Smooth muscle cell (in vitro differentiated cells): ENCODE results near the gene MOK. TPM values are rescaled to one million over a fixed set of nuclear protein-coding genes. Genes with fewer than 3 reads are reported as not detected.

Experiments
- DNase-seq: peaks from one replicate; lab custom pipeline; 2025; ENCODE audit not compliant: unreplicated experiment; lab: John Stamatoyannopoulos, UW
- H2AFZ ChIP-seq: fragments of 200-600 bp; sonication (generic); 2 replicates; pipeline ENCODE4 v1.6.0; 2016; ENCODE audit warnings: antibody characterized with exemption, low read depth, mild to moderate bottlenecking
- H3F3A ChIP-seq: fragments of 200-600 bp; sonication (generic); 2 replicates; pipeline ENCODE4 v1.6.0; 2017; ENCODE audit warnings: antibody characterized with exemption, low read depth
- H3K27ac ChIP-seq: fragments of 200-600 bp; sonication (generic); 2 replicates; pipeline ENCODE4 v1.5.1; 2016; ENCODE audit warnings: low read depth, mild to moderate bottlenecking
- H3K27me3 ChIP-seq: fragments of 200-600 bp; sonication (generic); 2 replicates; pipeline ENCODE4 v1.6.1; 2016; ENCODE audit warnings: low read depth, mild to moderate bottlenecking
- H3K36me3 ChIP-seq: fragments of 200-600 bp; sonication (generic); 2 replicates; pipeline ENCODE4 v1.5.1; 2016; ENCODE audit warnings: low read depth
- H3K4me1 ChIP-seq: fragments of 200-600 bp; sonication (generic); 2 replicates; pipeline ENCODE4 v1.5.1; 2016; ENCODE audit warnings: low read depth
- H3K4me2 ChIP-seq: fragments of 200-600 bp; sonication (generic); 2 replicates; pipeline ENCODE4 v1.6.0; 2016; ENCODE audit warnings: mild to moderate bottlenecking
- H3K4me3 ChIP-seq: fragments of 200-600 bp; sonication (generic); 2 replicates; pipeline ENCODE4 v1.5.1; 2016; ENCODE audit warnings: mild to moderate bottlenecking
- H3K79me2 ChIP-seq: fragments of 200-600 bp; sonication (generic); 2 replicates; pipeline ENCODE4 v1.6.0; 2016; ENCODE audit warnings: low read depth, mild to moderate bottlenecking
- H3K9ac ChIP-seq: fragments of 200-600 bp; sonication (generic); 2 replicates; pipeline ENCODE4 v1.6.0; 2016; ENCODE audit warnings: low read depth
- H3K9me3 ChIP-seq: fragments of 200-600 bp; sonication (generic); replicated peaks from 2 replicates; pipeline ENCODE4 v1.5.1; 2016; ENCODE audit warnings: low read depth
- H4K20me1 ChIP-seq: fragments of 200-600 bp; sonication (generic); 2 replicates; pipeline ENCODE4 v1.6.0; 2016; ENCODE audit warnings: low read depth
- WGBS: methylation state at CpG from one replicate; pipeline ENCODE4 v1.1.7; 2016; ENCODE audit warnings: low lambda C conversion rate; 5-methylcytosine and 5-hydroxymethylcytosine counted together
- polyA plus RNA-seq: library from polyadenylated mRNA; unstranded; fragments of >200 nt; fragmentation: Nextera tagmentation; extraction: Ambion mirVana; gene quantifications from 2 replicates; pipeline ENCODE4 v1.2.1, GENCODE V29; 2016
- total RNA-seq: library from RNA; depleted of rRNA; stranded (reverse); fragments of >200 nt; gene quantifications from 2 replicates; pipeline ENCODE4 v1.2.3, GENCODE V29; 2014
- TF ChIP-seq, protein P1 (sequence below): fragments of 200-600 bp; sonication (generic); IDR thresholded peaks from 2 replicates; pipeline ENCODE4 v1.5.1; 2017; ENCODE audit warnings: borderline replicate concordance, mild to moderate bottlenecking, antibody characterized with exemption; ENCODE audit not compliant: insufficient read depth, poor library complexity, severe bottlenecking

MOK gene
- total and polyA plus RNA-seq, 2 experiments from 2014 or later = 4.7 to 6.4 TPM

DNA sequence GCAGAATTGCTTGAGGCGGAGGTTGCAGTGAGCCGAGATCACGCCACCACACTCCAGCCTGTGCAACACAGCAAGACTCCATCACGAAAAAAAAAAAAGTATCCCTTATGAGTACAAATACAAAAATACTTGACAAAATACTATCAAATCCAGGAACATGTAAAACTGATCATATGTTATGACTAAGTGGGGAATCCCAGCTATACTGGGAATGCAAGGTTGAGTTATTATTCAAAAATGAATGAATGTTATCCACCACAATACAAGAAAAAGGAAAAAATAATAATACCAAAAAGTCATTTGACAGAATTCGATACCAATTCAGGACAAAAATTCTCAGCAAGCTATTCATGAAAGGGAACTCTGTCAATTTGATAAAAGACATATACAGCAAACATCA, 32.6 kb downstream of the MOK start:
- DNase-seq = no peak
- TF ChIP-seq, protein P1, sequence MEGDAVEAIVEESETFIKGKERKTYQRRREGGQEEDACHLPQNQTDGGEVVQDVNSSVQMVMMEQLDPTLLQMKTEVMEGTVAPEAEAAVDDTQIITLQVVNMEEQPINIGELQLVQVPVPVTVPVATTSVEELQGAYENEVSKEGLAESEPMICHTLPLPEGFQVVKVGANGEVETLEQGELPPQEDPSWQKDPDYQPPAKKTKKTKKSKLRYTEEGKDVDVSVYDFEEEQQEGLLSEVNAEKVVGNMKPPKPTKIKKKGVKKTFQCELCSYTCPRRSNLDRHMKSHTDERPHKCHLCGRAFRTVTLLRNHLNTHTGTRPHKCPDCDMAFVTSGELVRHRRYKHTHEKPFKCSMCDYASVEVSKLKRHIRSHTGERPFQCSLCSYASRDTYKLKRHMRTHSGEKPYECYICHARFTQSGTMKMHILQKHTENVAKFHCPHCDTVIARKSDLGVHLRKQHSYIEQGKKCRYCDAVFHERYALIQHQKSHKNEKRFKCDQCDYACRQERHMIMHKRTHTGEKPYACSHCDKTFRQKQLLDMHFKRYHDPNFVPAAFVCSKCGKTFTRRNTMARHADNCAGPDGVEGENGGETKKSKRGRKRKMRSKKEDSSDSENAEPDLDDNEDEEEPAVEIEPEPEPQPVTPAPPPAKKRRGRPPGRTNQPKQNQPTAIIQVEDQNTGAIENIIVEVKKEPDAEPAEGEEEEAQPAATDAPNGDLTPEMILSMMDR = no peak
- H3K36me3 ChIP-seq = no peaks in the 10 kb centered on the region
- H3K4me2 ChIP-seq = no peak overlapping the region
- H2AFZ ChIP-seq = no peak overlapping the region
- 95% methylated on average over 5 of the region's 5 CpGs for WGBS
- H3K79me2 ChIP-seq = no peaks in the 10 kb centered on the region
- H3K27ac ChIP-seq = no peak overlapping the region
- no peaks in the 10 kb centered on the region for H3K4me1 ChIP-seq
- no peak overlapping the region for H3K9ac ChIP-seq
- H3K4me3 ChIP-seq = no peak overlapping the region
- no peaks in the 10 kb centered on the region for H3F3A ChIP-seq
- H4K20me1 ChIP-seq = no peaks in the 10 kb centered on the region
- no peaks in the 10 kb centered on the region for H3K9me3 ChIP-seq
- H3K27me3 ChIP-seq = no peaks in the 10 kb centered on the region

DNA sequence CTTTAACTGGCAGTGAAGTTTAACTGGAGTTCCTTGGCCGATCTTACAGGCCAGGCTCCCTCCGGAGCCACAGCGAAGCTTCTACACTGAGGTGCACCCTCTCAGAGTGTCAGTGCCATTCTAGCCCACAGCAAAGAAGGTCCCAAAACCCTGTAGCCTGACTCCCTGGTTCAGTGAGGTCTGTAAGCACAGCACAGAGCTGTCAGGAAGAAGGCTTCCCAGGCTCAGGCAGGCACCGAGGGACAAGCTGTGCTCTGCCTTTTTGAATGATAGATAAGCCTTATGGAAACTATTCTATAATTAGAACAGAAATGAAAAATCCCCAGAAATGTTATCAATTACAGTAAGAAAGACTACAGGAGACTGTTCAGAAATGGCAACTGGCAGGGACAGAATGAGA, 40.2 kb downstream of the MOK start:
- H3K9ac ChIP-seq = no peak overlapping the region
- H3K27ac ChIP-seq = no peak overlapping the region
- no peak overlapping the region for H2AFZ ChIP-seq
- H3K4me1 ChIP-seq = peaks cover 9% of the 10 kb centered on the region
- H3F3A ChIP-seq = no peaks in the 10 kb centered on the region
- H3K4me3 ChIP-seq = no peak overlapping the region
- no peak for DNase-seq
- no peaks in the 10 kb centered on the region for H4K20me1 ChIP-seq
- TF ChIP-seq, protein P1 = no peak
- no peak overlapping the region for H3K4me2 ChIP-seq
- no peaks in the 10 kb centered on the region for H3K9me3 ChIP-seq
- 76% methylated on average over 4 of the region's 4 CpGs for WGBS
- no peaks in the 10 kb centered on the region for H3K27me3 ChIP-seq
- no peaks in the 10 kb centered on the region for H3K79me2 ChIP-seq
- H3K36me3 ChIP-seq = no peaks in the 10 kb centered on the region

DNA sequence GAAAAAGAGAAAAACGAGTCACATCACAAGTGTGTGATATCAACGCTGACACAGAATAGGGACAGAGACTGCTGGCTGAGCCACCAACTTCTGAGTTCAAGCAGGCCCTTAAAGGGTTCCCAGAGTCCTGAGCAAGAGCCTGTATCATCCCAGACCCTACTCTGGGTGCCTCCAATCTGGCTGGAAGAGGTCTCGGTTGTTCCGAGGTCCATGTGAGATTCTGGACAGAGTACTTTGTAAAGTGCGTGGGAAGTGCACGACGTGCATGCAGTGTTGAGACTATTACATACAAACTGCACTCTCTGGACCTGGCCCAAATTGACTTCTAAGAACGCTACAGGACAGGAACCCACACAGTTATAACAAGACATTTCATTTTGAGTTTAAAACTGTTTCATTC, 40.6 kb downstream of the MOK start:
- Histone ChIP-seq H3K36me3 (no peaks in the 10 kb centered on the region), H3K79me2 (no peaks in the 10 kb centered on the region), H3K9me3 (no peaks in the 10 kb centered on the region), H3K27ac (no peak overlapping the region), H2AFZ (no peak overlapping the region), H3F3A (no peaks in the 10 kb centered on the region), H3K4me3 (no peak overlapping the region), H3K9ac (no peak overlapping the region), H3K4me2 (no peak overlapping the region), H4K20me1 (no peaks in the 10 kb centered on the region), H3K4me1 (peaks cover 9% of the 10 kb centered on the region), H3K27me3 (no peaks in the 10 kb centered on the region)
- TF ChIP-seq, protein P1 = no peak
- 89% methylated on average over 8 of the region's 8 CpGs for WGBS
- no peak for DNase-seq

DNA sequence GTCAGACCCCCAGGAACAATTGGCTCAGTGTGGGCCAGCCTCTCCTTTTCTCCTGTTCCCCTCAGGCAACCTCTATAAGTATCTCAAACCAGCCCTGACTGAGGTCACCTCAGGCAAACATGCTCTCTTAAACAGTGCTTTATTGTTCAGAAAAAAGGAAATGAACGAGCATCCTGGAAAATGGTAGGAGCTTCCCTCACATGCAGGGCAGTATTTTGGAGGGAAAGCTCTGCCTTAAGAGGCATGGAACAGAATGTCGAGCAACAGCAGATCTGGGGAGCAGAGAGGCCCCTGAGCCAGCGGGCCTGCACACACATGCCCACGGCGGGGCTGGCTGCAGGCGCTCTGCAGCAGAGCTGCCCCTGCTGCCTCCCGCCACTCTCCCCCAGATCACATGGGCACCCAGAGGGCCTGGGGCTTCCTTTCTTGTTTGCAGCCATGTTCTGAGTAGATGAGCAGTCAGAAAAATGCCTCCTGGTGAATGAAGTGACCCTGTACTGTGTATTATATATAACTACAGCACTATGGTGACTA, 42.0 kb downstream of the MOK start:
- Histone ChIP-seq H3K4me3 (no peak overlapping the region), H3K27me3 (no peaks in the 10 kb centered on the region), H4K20me1 (no peaks in the 10 kb centered on the region), H3K9ac (no peak overlapping the region), H3K79me2 (no peaks in the 10 kb centered on the region), H3K4me2 (no peak overlapping the region), H3K36me3 (no peaks in the 10 kb centered on the region), H3F3A (no peaks in the 10 kb centered on the region), H2AFZ (no peak overlapping the region), H3K27ac (no peak overlapping the region), H3K4me1 (peaks cover 9% of the 10 kb centered on the region), H3K9me3 (no peaks in the 10 kb centered on the region)
- TF ChIP-seq, protein P1 = no peak
- no peak for DNase-seq
- 60% methylated on average over 7 of the region's 7 CpGs for WGBS
